ENCODE results near the gene HNRNPLL.

The HNRNPLL gene

DNA sequence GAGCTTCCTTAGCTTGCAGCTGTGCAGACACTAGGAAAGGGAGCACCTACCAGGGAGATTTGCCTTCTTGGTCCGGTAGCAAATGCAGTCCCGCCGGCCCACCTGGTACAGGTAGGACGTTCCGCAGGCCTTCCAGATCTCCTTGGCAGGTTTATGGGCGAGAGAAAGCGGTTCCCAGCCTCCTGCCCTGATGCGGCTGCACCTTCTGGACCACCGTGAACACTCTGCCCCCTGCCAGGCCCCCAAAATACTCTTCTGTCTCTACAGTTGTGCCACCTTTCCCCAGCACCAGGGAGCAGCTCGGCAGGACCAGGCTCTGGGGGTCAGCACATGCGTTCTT is 67.4 kb downstream of the HNRNPLL start:
- Histone ChIP-seq H3K9me3 (ENCODE audit: control insufficient read depth in 1 of 2, low read length in 2 of 2) (no peaks in the 10 kb centered on the region), H3K27ac (ENCODE audit: low read length) (no peak overlapping the region), H3K4me3 (ENCODE audit: low read depth in 1 of 2, low read length in 2 of 2) (peak overlapping the region; percentile 61 to 68)

DNA sequence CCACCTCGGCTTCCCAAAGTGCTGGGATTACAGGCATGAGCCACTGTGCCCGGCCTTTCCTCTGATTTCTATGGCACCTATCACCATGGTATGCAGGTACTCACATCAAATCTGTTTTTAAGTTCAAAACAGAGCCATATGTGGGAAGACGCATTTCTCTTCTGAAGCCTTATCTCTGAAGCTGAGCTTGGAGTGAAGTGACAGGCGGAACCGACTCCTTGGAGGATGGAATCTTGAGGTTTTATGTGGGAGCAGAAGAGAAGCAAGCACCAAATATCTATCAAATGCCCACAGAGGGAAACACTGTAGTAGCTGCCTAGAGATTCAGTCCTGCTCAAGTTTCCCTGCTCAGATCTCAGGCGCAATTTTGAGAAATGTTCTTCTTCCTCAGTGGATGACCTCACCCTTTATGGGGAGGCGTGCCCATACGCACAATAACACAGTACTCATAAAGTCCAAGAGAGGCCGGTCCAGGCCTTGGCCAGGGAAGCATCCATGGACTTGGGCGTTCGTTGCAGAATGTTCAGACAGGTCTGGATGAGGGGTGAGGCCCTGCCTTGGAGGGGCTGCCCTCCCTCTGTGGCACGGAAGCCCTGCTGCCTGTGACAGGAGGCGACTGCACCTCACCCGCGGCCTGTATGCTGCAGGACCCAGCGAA is 67.9 kb downstream of the HNRNPLL start:
- H3K4me1 ChIP-seq (ENCODE audit: control insufficient read depth in 1 of 2, insufficient read depth in 2 of 2, low read length in 2 of 2): peaks cover 0 to 4% of the 10 kb centered on the region in 2 donors
- no peaks in the 10 kb centered on the region for H3K36me3 ChIP-seq (ENCODE audit: control insufficient read depth in 1 of 2, insufficient read depth in 2 of 2, low read length in 2 of 2)
- H3K27me3 ChIP-seq (ENCODE audit: low read depth, low read length): no peaks in the 10 kb centered on the region
- H3K4me3 ChIP-seq (ENCODE audit: low read depth in 1 of 2, low read length in 2 of 2): peak overlapping the region in 1 of 2 donors; percentile 68
- H3K27ac ChIP-seq (ENCODE audit: low read length): no peak overlapping the region
- no peaks in the 10 kb centered on the region for H3K9me3 ChIP-seq (ENCODE audit: control insufficient read depth in 1 of 2, low read length in 2 of 2)

More for the DNA sequence above, 67.4 kb downstream of the HNRNPLL start:
- peaks cover 0 to 9% of the 10 kb centered on the region in 2 donors for H3K4me1 ChIP-seq (ENCODE audit: control insufficient read depth in 1 of 2, insufficient read depth in 2 of 2, low read length in 2 of 2)
- no peaks in the 10 kb centered on the region for H3K36me3 ChIP-seq (ENCODE audit: control insufficient read depth in 1 of 2, insufficient read depth in 2 of 2, low read length in 2 of 2)
- no peaks in the 10 kb centered on the region for H3K27me3 ChIP-seq (ENCODE audit: low read depth, low read length)

- H3K36me3 ChIP-seq (ENCODE audit: control insufficient read depth in 1 of 2, insufficient read depth in 2 of 2, low read length in 2 of 2): no peaks in the 10 kb centered on the region
- peaks cover 0 to 4% of the 10 kb centered on the region in 2 donors for H3K4me1 ChIP-seq (ENCODE audit: control insufficient read depth in 1 of 2, insufficient read depth in 2 of 2, low read length in 2 of 2)
- H3K4me3 ChIP-seq (ENCODE audit: low read depth in 1 of 2, low read length in 2 of 2): no peak overlapping the region
- no peak overlapping the region for H3K27ac ChIP-seq (ENCODE audit: low read length)
- H3K27me3 ChIP-seq (ENCODE audit: low read depth, low read length): no peaks in the 10 kb centered on the region
- no peaks in the 10 kb centered on the region for H3K9me3 ChIP-seq (ENCODE audit: control insufficient read depth in 1 of 2, low read length in 2 of 2)
Measured at GRCh38 chr2:38533757-38534545, 68.8 kb downstream of the HNRNPLL start.

DNA sequence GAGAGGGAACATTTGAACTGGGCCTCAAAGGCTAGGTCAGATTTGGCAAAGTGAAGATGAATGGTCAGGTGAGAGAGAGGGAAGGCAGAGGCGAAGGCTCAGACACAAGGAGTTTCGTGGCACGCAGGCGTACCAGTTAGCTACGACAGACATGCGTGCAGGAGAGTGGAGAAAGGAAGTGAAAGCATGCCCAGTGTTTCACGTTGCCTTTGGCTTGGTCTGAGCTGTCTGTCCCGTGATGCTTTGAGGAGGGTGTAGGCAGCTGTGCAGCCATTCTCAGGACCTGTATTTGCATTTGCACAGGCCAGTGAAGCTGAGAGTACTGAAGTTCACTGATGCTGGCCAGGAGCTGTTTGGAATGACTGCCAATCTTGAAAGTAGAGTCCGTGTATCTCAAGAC is 69.5 kb downstream of the HNRNPLL start:
- no peaks in the 10 kb centered on the region for H3K9me3 ChIP-seq (ENCODE audit: control insufficient read depth in 1 of 2, low read length in 2 of 2)
- H3K36me3 ChIP-seq (ENCODE audit: control insufficient read depth in 1 of 2, insufficient read depth in 2 of 2, low read length in 2 of 2): no peaks in the 10 kb centered on the region
- H3K4me3 ChIP-seq (ENCODE audit: low read depth in 1 of 2, low read length in 2 of 2): no peak overlapping the region
- peaks cover 0 to 8% of the 10 kb centered on the region in 2 donors for H3K4me1 ChIP-seq (ENCODE audit: control insufficient read depth in 1 of 2, insufficient read depth in 2 of 2, low read length in 2 of 2)
- H3K27ac ChIP-seq (ENCODE audit: low read length): no peak overlapping the region
- H3K27me3 ChIP-seq (ENCODE audit: low read depth, low read length): no peaks in the 10 kb centered on the region

GRCh38 chr2:38532366-38532765 is 70.4 kb downstream of the HNRNPLL start:
- no peak overlapping the region for H3K27ac ChIP-seq (ENCODE audit: low read length)
- H3K9me3 ChIP-seq (ENCODE audit: control insufficient read depth in 1 of 2, low read length in 2 of 2): no peaks in the 10 kb centered on the region
- H3K4me1 ChIP-seq (ENCODE audit: control insufficient read depth in 1 of 2, insufficient read depth in 2 of 2, low read length in 2 of 2): peaks cover 0 to 14% of the 10 kb centered on the region in 2 donors
- no peaks in the 10 kb centered on the region for H3K27me3 ChIP-seq (ENCODE audit: low read depth, low read length)
- no peaks in the 10 kb centered on the region for H3K36me3 ChIP-seq (ENCODE audit: control insufficient read depth in 1 of 2, insufficient read depth in 2 of 2, low read length in 2 of 2)
- no peak overlapping the region for H3K4me3 ChIP-seq (ENCODE audit: low read depth in 1 of 2, low read length in 2 of 2)

DNA sequence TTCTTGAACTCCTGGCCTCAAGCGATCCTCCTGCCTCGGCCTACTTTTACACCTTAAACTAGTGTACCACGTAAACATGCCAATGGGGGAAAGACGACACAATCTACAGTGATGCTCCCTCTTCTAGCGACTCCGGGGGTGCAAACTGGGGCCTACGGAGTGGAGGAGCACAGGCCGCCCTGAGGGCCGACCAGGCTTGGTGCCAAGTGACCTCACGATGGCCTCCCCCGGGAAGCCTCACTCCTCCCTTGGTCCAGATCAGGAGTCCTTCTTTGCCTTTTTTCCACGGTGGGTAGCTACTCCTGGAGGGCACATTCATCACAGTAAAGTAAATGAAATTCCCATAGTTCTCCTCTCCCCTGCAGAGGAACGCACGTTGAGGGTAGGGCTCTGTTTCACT is 73.5 kb downstream of the HNRNPLL start:
- Histone ChIP-seq H3K27me3 (ENCODE audit: low read depth, low read length) (no peaks in the 10 kb centered on the region), H3K27ac (ENCODE audit: low read length) (no peak overlapping the region), H3K4me3 (ENCODE audit: low read depth in 1 of 2, low read length in 2 of 2) (no peak overlapping the region), H3K9me3 (ENCODE audit: control insufficient read depth in 1 of 2, low read length in 2 of 2) (no peaks in the 10 kb centered on the region), H3K4me1 (ENCODE audit: control insufficient read depth in 1 of 2, insufficient read depth in 2 of 2, low read length in 2 of 2) (peaks cover 0 to 24% of the 10 kb centered on the region in 2 donors), H3K36me3 (ENCODE audit: control insufficient read depth in 1 of 2, insufficient read depth in 2 of 2, low read length in 2 of 2) (no peaks in the 10 kb centered on the region)

DNA sequence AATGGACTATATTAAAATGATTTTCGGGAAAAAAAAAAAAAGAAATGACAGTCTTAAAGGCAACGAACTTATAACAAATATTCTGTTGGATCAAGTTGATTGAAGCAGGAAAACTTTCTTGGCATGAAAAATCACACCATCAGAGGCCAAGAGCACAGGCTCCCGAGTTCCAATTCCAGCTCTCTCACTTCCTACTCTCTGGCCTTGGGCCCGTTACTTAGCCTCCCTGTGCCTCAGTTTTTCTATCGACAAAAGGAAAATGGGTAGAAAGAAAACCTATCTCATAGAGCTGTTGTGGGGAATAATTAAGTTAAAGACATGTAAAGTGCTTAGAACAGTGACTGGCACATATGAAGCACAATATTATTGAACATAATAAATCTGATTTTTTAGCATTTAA is 74.2 kb downstream of the HNRNPLL start:
- Histone ChIP-seq H3K27ac (ENCODE audit: low read length) (no peak overlapping the region), H3K4me3 (ENCODE audit: low read depth in 1 of 2, low read length in 2 of 2) (peak overlapping the region; percentile 43 to 60), H3K9me3 (ENCODE audit: control insufficient read depth in 1 of 2, low read length in 2 of 2) (no peaks in the 10 kb centered on the region), H3K36me3 (ENCODE audit: control insufficient read depth in 1 of 2, insufficient read depth in 2 of 2, low read length in 2 of 2) (no peaks in the 10 kb centered on the region), H3K27me3 (ENCODE audit: low read depth, low read length) (no peaks in the 10 kb centered on the region), H3K4me1 (ENCODE audit: control insufficient read depth in 1 of 2, insufficient read depth in 2 of 2, low read length in 2 of 2) (peaks cover 0 to 29% of the 10 kb centered on the region in 2 donors)

GRCh38 chr2:38528008-38528442 is 74.7 kb downstream of the HNRNPLL start:
- Histone ChIP-seq H3K4me1 (ENCODE audit: control insufficient read depth in 1 of 2, insufficient read depth in 2 of 2, low read length in 2 of 2) (peaks cover 0 to 27% of the 10 kb centered on the region in 2 donors), H3K27ac (ENCODE audit: low read length) (no peak overlapping the region), H3K4me3 (ENCODE audit: low read depth in 1 of 2, low read length in 2 of 2) (peak overlapping the region; percentile 43 to 60)

DNA sequence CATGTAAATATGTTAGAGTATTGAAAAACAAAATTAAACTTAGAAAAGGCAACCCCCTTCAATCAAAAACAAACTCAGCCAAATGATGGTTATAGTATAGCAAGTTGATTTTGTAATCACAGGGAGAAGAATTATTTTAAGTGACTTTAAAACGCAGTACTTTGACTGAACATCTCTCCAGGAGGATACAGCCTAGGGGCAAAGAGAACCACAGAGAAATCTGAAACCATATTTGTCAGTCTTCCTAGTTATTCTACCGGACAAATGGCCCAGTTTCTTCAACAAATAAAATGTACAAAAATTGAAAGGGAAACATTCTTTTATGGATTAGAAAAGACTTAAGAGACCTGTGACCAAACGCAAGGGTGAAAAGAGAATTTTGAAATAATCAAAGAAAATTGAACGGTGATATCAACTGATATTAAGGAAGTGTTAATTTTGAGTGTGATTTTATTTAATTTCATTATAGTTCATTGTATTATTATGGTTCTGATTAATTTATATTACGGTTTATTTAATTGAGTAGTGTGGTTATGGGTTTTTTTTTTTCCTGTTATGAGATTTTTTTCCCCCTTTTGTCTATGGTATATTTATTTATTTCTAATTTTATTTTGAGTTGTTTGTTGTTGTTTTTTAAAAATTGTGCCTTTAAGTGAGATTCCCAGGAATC is 75.3 kb downstream of the HNRNPLL start:
- H3K27me3 ChIP-seq (ENCODE audit: low read depth, low read length): no peaks in the 10 kb centered on the region
- no peaks in the 10 kb centered on the region for H3K36me3 ChIP-seq (ENCODE audit: control insufficient read depth in 1 of 2, insufficient read depth in 2 of 2, low read length in 2 of 2)
- H3K4me3 ChIP-seq (ENCODE audit: low read depth in 1 of 2, low read length in 2 of 2): peak overlapping the region in 1 of 2 donors; percentile 60
- H3K9me3 ChIP-seq (ENCODE audit: control insufficient read depth in 1 of 2, low read length in 2 of 2): no peaks in the 10 kb centered on the region
- no peak overlapping the region for H3K27ac ChIP-seq (ENCODE audit: low read length)
- H3K4me1 ChIP-seq (ENCODE audit: control insufficient read depth in 1 of 2, insufficient read depth in 2 of 2, low read length in 2 of 2): peaks cover 0 to 25% of the 10 kb centered on the region in 2 donors

More at GRCh38 chr2:38528008-38528442, 74.7 kb downstream of the HNRNPLL start:
- Histone ChIP-seq H3K36me3 (ENCODE audit: control insufficient read depth in 1 of 2, insufficient read depth in 2 of 2, low read length in 2 of 2) (no peaks in the 10 kb centered on the region), H3K9me3 (ENCODE audit: control insufficient read depth in 1 of 2, low read length in 2 of 2) (no peaks in the 10 kb centered on the region), H3K27me3 (ENCODE audit: low read depth, low read length) (no peaks in the 10 kb centered on the region)

DNA sequence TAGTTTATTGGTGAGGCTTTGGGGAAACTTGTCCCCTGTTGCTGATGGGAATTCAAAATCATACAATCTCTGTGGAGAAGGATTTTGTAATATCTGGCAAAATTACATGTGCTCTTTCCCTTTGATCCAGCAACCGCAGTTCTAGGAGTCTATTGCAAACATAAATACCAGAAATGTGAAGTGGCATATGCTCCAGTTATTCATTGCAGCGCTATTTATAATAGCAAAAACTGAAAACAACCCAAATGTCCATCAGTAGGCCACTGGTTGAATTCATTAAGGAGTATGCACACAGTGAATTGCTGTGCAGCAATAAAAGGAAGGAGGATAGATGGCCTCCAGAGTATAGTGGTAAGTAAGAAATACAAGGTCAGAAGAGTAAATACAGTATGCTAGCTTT is 76.5 kb downstream of the HNRNPLL start:
- peaks cover 0 to 25% of the 10 kb centered on the region in 2 donors for H3K4me1 ChIP-seq (ENCODE audit: control insufficient read depth in 1 of 2, insufficient read depth in 2 of 2, low read length in 2 of 2)
- H3K36me3 ChIP-seq (ENCODE audit: control insufficient read depth in 1 of 2, insufficient read depth in 2 of 2, low read length in 2 of 2): no peaks in the 10 kb centered on the region
- H3K27ac ChIP-seq (ENCODE audit: low read length): no peak overlapping the region
- no peaks in the 10 kb centered on the region for H3K9me3 ChIP-seq (ENCODE audit: control insufficient read depth in 1 of 2, low read length in 2 of 2)
- no peak overlapping the region for H3K4me3 ChIP-seq (ENCODE audit: low read depth in 1 of 2, low read length in 2 of 2)
- H3K27me3 ChIP-seq (ENCODE audit: low read depth, low read length): no peaks in the 10 kb centered on the region

- Histone ChIP-seq H3K9me3 (ENCODE audit: control insufficient read depth in 1 of 2, low read length in 2 of 2) (no peaks in the 10 kb centered on the region), H3K27ac (ENCODE audit: low read length) (no peak overlapping the region), H3K4me3 (ENCODE audit: low read depth in 1 of 2, low read length in 2 of 2) (no peak overlapping the region), H3K36me3 (ENCODE audit: control insufficient read depth in 1 of 2, insufficient read depth in 2 of 2, low read length in 2 of 2) (no peaks in the 10 kb centered on the region), H3K27me3 (ENCODE audit: low read depth, low read length) (no peaks in the 10 kb centered on the region), H3K4me1 (ENCODE audit: control insufficient read depth in 1 of 2, insufficient read depth in 2 of 2, low read length in 2 of 2) (peaks cover 0 to 25% of the 10 kb centered on the region in 2 donors)
Measured at GRCh38 chr2:38524580-38524979, 78.1 kb downstream of the HNRNPLL start.

All from muscle layer of duodenum (tissue), 2 donors.